Anterior cingulate cortex (tissue), 58 donors: ENCODE data around the gene STAC3.
"Not testable (repeated sequence)": the region's sequence is repeated elsewhere in the genome, so short reads cannot be mapped to it uniquely, and the experiment has no call there.

Experiments used
- DNase-seq, 58 donors: peaks; one replicate each; lab custom pipeline; 2025; lab: John Stamatoyannopoulos, UW

The STAC3 gene

GRCh38 chr12:57250956-57251355 lies at the start of gene STAC3:
Gene STAC3, minus strand, starts transcription at chr12:57251187. Its CDS starts 1,551 bp downstream, at chr12:57249636.
- no peak for DNase-seq

DNA sequence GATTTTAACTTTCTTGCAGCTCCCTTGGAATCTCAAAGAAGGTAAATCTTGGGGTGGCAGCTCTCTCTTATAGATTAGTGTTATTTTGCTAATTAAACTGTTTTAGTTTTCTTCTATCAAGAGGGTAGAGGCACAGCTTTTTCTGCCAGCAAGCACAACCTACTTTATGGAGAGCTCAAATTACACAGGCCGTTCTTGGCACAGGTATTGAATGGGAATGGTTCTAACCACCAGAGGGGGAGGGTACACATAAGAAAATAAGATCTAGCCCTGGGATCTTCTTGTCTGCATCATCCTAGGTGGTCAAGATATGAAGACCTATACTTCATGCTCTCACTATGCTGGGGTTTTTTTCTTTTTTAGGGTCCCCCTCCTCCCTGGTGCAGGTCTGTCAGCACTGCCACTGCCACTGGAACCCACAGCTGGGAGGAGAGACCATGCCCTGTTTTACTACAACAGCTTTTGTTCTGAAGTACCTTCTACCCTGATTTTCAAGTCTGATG lies 48.6 kb upstream of the STAC3 start:
- DNase-seq, result no peak

- no peak for DNase-seq
These were observed 45.3 kb upstream of the STAC3 start for GRCh38 chr12:57296291-57296690.

DNA sequence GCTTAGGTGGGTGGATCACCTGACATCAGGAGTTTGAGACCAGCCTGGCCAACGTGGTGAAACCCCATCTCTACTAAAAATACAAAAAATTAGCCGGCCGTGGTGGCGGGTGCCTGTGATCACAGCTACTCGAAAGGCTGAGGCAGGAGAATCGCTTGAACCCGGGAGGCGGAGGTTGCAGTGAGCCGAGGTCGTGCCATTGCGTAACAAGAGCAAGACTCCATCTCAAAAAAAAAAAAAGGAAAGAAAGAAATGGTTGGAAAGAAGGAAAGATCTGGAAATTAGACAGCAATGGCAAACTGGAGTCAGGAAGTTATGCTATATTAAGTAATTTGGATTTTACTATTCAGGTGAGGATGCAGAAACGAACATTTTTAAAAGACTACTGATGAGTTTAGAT lies 31.1 kb upstream of the STAC3 start:
- DNase-seq, result not testable (repeated sequence)

DNA sequence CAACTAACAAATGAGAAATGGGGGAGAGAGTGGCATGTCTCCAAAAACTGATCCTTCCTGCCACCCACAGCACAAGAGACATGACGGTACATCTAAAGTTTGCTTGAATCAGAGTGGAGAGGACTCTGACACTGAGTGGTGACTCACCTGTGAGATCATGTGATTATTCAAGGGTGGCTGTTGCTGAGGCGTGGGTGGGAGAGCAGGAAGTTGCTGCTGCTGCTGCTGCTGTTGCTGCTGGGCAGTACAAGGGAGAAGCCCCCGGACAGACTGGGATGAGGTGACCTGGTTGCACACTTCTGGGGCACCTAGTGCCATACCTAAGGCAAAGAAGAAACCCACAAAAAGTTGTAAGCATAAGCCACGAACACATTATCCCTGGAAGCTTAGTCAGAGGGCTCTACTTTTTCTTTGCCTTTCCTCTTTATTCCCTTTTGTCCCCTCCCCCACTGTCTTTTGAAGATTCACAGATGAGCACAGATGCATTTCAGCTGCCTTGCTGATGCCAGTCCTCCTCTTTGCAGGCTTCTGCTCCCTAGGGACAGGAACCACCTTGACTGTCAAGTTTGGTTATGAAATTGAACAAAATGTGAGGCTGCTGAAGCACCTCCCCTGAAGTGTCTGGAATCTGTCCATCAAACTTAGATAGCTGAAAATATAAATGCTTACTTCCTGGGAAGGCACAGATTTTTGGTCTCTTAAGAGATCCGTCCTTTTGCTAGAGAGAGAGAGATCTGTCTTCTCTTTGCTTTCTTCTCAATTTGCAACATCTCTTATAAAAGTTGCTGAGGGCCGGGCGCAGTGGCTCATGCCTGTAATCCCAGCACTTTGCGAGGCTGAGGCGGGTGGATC lies 29.4 kb upstream of the STAC3 start:
- peak in 27 of 58 donors; percentile 3 to 70 (median 30) for DNase-seq

DNA sequence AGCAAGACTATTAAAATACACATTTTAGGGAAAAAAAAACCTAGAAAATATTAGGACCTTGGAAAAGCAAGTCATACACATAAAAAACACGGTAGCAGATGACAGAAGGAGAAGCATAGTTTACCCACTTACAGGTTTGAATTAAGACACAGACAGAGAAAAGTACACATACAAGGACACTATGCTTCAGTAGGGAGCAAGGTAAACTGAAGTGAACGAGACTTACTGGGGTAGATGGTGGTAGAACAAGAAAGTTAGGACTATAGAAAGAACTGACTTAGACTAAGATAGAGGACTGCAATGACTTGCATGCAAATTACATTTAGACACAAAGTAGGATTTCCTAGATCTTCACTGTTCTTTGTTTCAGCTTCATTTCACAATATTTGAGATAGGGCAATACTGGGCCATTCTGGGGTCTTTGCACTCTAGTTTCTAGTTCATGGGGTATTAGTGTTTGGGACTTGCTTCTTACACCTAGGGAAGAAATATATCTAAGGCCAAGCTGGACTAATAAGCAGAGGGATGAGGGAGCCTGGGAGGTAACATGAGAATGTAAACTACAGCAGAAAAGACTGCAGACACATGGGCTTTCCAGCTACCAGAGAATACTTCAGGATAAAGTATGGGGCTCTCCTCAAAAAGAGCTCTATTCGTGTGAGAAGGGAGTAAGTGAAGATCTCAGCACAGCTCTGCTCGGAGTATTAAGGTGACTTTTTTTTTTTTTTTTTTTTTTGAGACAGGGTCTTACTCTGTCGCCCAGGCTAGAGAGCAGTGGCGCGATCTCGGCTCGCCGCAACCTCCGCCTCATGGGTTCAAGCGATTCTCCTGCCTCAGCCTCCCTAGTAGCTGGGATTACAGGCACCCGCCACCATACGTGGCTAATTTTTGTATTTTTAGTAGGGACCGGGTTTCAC lies 27.7 kb upstream of the STAC3 start:
- no peak for DNase-seq

DNA sequence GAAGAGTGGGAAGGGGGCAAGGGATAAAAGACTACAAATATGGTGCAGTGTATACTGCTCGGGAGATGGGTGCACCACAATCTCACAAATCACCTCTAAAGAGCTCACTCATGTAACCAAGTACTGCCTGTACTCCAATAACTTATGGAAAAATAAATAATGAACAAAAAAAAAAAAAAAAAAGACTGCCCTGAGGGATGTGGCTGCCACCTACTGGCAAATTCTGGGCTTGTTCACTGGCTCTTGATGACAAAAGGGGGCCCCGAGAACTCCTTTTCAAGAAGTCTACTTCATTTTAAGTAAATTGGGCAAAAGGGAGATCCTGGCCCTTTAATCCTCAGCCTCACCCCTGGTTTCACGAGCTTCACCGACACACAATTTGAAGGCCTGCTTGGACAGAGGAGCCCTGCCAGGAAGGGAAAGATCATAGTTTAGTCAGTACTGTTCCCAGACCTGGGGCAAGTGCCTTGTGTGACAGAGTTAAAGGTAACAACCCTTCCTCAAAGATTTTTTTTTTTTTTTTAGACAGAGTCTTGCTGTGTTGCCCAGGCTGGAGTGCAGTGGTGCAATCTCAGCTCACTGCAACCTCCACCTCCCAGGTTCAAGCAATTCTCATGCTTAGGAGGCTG lies 26.1 kb upstream of the STAC3 start:
- no peak for DNase-seq

GRCh38 chr12:57276233-57276632 lies 25.2 kb upstream of the STAC3 start:
- not testable (repeated sequence) for DNase-seq

DNA sequence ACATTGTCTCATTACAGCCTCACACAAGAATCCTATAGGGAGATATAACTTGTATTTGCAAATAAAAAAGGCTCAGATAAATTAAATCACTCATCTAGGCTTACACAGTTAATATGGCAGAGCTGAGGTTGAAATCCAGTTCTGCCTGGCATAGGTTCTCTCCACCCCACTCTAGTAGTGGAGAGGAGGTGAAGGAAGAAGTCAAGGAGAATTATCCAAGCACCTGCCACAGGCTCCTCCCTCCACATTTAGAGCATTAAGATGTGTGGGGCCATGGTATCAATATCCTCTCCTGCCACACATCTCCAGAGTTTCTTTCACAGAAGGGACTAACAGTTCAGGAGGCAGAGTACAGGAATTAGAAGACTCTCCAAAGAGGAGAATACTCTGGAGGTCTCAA lies 22.5 kb upstream of the STAC3 start:
- DNase-seq, result no peak

- peak in 4 of 58 donors; percentile 5 to 11 (median 8) for DNase-seq
These were observed 21.6 kb upstream of the STAC3 start for GRCh38 chr12:57272337-57273151.

GRCh38 chr12:57270966-57271470 lies 20.0 kb upstream of the STAC3 start:
- no peak for DNase-seq

GRCh38 chr12:57268264-57268663 lies 17.3 kb upstream of the STAC3 start:
- no peak for DNase-seq

GRCh38 chr12:57266681-57267080 lies 15.7 kb upstream of the STAC3 start:
- DNase-seq, result no peak

- no peak for DNase-seq
These were observed 12.1 kb upstream of the STAC3 start for GRCh38 chr12:57263096-57263495.

DNA sequence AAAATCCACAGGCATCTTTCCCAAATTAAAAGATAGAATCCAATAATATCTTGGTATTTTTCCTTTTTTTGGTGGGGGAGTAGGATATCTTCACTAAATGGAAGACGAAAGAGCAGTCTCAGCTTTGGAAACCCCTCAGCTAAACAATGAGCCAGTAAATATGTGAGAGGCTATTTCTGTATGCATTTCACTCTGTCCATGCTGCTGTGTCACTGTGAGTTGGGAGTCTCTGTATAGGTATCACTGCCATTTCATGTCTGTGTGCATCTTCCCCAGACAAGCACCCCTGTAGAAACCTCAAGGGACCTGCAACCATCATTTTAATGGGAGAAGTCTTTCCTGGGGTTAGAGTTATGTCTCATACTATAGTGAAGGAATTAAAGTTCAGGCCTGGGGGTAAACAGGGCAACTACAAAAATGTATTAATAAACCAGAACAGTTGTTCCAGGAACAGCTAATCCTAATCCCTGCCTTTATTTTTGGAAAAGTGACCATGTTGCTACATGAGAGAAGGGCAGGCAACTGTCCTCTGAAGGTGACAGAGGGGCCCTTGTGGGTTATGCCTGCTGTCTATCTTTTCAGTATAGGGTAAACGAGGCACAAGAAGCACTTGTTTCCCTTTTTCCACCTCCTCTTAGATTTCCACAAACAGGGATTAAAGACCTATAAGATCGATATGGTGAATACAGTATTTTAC lies 11.3 kb upstream of the STAC3 start:
- DNase-seq, result no peak

DNA sequence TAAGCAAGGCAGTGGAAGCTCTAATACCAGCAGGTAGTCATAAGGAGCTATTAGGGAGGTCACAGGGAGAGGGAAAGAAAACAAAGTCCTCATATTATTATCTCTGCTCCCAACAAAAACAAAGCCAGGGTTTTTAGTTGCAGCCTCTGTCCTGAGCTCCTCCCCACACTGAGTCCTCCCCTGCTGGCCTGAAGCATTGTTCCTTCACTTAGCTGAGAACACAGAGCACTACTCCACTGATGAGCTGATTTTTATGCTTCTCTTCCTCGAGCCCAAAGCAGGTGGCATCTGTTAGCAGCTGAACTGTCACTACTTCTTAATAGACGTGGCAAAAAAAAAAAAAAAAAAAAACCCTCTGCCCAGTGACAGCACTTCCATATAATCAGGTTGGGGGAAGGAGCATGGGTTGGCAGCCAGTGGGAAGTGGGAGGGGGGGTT lies 10.5 kb upstream of the STAC3 start:
- DNase-seq, result no peak

DNA sequence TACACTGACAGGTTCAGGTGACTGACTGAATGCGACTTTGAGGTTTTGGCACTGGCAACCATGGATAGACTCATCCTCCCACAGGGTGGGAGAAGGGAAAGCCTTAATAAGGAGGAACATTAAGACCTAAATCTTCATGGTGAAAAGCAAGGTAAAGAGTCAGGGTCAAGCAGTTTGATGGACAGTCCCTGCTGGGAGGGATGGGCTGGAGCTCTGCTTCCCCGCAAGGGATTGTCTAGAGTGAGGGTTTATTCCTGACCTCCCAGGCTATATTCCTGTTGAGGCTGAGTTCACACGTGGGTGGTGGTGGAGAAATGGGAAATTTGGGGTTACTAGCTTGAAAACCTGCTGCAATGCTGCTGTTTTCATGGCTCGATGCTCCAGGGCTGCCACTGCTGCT lies 9.4 kb upstream of the STAC3 start:
- DNase-seq, result no peak

- no peak for DNase-seq
These were observed 8.3 kb upstream of the STAC3 start for GRCh38 chr12:57258977-57259970.
